ENCODE data around the gene NXPE2.
"Not testable (repeated sequence)": the region's sequence is repeated elsewhere in the genome, so short reads cannot be mapped to it uniquely, and the experiment has no call there.

DNA sequence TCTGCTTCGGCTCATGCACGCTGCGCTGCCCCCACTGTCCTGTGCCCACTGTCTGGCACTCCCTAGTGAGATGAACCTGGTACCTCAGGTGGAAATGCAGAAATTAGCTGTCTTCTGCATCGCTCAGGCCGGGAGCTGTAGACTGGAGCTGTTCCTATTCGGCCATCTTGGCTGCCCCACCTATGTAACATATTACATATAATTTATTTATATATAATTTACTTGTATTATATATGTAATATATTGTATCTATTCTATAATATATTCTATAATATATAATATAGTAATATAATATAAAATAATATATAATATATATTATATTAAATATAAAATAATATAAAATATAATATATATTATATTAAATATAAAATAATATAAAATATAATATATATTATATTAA, 38.9 kb upstream of the NXPE2 start:
- TF ChIP-seq, protein P1, sequence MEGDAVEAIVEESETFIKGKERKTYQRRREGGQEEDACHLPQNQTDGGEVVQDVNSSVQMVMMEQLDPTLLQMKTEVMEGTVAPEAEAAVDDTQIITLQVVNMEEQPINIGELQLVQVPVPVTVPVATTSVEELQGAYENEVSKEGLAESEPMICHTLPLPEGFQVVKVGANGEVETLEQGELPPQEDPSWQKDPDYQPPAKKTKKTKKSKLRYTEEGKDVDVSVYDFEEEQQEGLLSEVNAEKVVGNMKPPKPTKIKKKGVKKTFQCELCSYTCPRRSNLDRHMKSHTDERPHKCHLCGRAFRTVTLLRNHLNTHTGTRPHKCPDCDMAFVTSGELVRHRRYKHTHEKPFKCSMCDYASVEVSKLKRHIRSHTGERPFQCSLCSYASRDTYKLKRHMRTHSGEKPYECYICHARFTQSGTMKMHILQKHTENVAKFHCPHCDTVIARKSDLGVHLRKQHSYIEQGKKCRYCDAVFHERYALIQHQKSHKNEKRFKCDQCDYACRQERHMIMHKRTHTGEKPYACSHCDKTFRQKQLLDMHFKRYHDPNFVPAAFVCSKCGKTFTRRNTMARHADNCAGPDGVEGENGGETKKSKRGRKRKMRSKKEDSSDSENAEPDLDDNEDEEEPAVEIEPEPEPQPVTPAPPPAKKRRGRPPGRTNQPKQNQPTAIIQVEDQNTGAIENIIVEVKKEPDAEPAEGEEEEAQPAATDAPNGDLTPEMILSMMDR (conservative IDR thresholded peaks at IDR 0.05 in 1 of 2, IDR thresholded peaks at IDR 0.05 in 1 of 2; ENCODE audit: extremely low read depth in 1 of 2, insufficient read depth in 1 of 2, low read depth in 1 of 2, low read length in 2 of 2): not testable (repeated sequence)
- not testable (repeated sequence) for TF ChIP-seq EZH2 (IDR thresholded peaks at IDR 0.05; ENCODE audit: borderline replicate concordance, low read length)

Measured in mammary epithelial cell (primary cell).